Endothelial cell (in vitro differentiated cells): ENCODE measurements around the gene TRUB2. TPM values are rescaled to one million over a fixed set of nuclear protein-coding genes. Genes with fewer than 3 reads are reported as not detected.
A peak's percentile ranks its signal among the peaks of the same experiment; 100 is the strongest.

ENCODE experiments used
- DNase-seq: peaks from one replicate; pipeline ENCODE4 v3.0.0; 2021; ENCODE audit warnings: low spot score
- H3K27ac Mint-ChIP-seq: one replicate; pipeline ENCODE4 v1.8.0; 2021; ENCODE audit warnings: mixed read lengths, inconsistent platforms; ENCODE audit not compliant: unreplicated experiment
- H3K27me3 Mint-ChIP-seq: one replicate; pipeline ENCODE4 v1.8.0; 2021; ENCODE audit warnings: mild to moderate bottlenecking, moderate library complexity, mixed read lengths, inconsistent platforms; ENCODE audit not compliant: unreplicated experiment
- H3K36me3 Mint-ChIP-seq: one replicate; pipeline ENCODE4 v1.8.0; 2021; ENCODE audit warnings: mild to moderate bottlenecking, low read depth, mixed read lengths, inconsistent platforms; ENCODE audit not compliant: unreplicated experiment
- H3K4me1 Mint-ChIP-seq: one replicate; pipeline ENCODE4 v1.8.0; 2021; ENCODE audit warnings: mild to moderate bottlenecking, mixed read lengths, inconsistent platforms; ENCODE audit not compliant: unreplicated experiment
- H3K4me3 Mint-ChIP-seq: one replicate; pipeline ENCODE4 v1.8.0; 2021; ENCODE audit warnings: mild to moderate bottlenecking, mixed read lengths, inconsistent platforms; ENCODE audit not compliant: unreplicated experiment
- H3K9me3 Mint-ChIP-seq: one replicate; pipeline ENCODE4 v1.8.0; 2021; ENCODE audit warnings: mixed read lengths, inconsistent platforms; ENCODE audit not compliant: unreplicated experiment
- total RNA-seq: library from RNA; stranded (reverse); fragmentation: NEBNext Ultra II Directional; extraction: Animal tissue kit (Norgen Biotek cat#: 25700); gene quantifications from one replicate; pipeline ENCODE4 v1.2.1, GENCODE V29; 2021; ENCODE audit not compliant: unreplicated experiment
- TF ChIP-seq, protein P1 (sequence below): fragments of 200-600 bp; sonication (generic); IDR thresholded peaks from one replicate; pipeline ENCODE4 v1.5.0; 2021; ENCODE audit warnings: antibody characterized with exemption; ENCODE audit not compliant: unreplicated experiment

Gene TRUB2
- total RNA-seq, 1 donor from 2014 or later, result 25.8 TPM

DNA sequence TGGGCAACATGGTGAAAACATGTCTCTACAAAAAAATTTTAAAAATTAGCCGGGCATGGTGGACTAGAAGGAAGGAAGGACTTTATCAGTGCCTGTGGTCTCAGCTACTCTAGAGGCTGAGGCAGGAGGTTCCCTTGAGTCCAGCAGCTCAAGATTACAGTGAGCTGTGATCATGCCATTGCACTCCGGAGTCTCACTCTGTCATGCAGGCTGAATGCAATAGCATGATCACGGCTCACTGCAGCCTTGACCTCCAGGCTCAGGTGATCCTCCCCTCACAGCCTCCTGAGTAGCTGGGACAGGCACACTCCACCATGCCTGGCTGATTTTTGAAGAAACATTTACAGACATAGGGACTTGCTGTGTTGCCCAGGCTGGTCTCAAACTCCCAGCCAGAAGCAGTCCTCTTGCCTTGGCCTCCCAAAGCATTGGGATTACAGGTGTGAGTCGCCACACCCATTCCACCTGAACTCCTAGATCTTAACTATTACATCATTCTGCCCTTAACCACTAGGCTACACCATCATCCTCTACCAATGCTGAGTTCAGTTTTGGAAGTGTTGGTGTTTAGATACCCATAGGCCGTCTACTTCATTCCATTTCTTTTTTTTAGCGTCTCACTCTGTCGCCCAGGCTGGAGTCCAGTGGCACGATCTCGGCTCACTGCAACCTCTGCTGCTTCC is 46.9 kb upstream of the TRUB2 start:
- Mint-ChIP-seq H3K36me3 (peaks cover 11% of the 10 kb centered on the region), H3K4me1 (peaks cover 34% of the 10 kb centered on the region), H3K4me3 (no peak overlapping the region), H3K27me3 (peaks cover 7% of the 10 kb centered on the region), H3K9me3 (no peaks in the 10 kb centered on the region), H3K27ac (no peak overlapping the region)
- TF ChIP-seq, protein P1, sequence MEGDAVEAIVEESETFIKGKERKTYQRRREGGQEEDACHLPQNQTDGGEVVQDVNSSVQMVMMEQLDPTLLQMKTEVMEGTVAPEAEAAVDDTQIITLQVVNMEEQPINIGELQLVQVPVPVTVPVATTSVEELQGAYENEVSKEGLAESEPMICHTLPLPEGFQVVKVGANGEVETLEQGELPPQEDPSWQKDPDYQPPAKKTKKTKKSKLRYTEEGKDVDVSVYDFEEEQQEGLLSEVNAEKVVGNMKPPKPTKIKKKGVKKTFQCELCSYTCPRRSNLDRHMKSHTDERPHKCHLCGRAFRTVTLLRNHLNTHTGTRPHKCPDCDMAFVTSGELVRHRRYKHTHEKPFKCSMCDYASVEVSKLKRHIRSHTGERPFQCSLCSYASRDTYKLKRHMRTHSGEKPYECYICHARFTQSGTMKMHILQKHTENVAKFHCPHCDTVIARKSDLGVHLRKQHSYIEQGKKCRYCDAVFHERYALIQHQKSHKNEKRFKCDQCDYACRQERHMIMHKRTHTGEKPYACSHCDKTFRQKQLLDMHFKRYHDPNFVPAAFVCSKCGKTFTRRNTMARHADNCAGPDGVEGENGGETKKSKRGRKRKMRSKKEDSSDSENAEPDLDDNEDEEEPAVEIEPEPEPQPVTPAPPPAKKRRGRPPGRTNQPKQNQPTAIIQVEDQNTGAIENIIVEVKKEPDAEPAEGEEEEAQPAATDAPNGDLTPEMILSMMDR, result no peak
- DNase-seq, result no peak

DNA sequence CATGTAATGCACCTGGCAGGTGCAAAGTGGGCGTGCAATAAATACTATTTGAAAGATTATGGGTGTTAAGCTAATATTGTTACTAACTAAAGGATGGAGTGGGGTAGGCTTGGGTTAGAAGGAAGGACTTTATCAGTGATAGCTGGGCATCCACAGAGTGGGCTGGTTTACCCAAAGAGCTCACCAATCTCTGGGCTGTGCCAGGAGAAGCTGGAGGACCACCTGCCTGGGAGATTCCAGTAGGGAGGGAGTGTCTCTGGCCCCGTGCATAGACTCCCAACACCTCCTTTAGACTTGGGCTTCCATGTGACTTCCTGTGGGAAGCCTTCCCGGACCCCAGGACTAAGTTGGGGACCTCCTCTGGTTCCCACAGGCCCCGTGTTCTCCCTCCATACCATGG is 43.3 kb upstream of the TRUB2 start:
- peak overlapping the region; percentile 72 for H3K27ac Mint-ChIP-seq
- H3K4me1 Mint-ChIP-seq, result peaks cover 8% of the 10 kb centered on the region
- DNase-seq, result no peak
- H3K4me3 Mint-ChIP-seq, result no peak overlapping the region
- TF ChIP-seq, protein P1, result no peak
- peaks cover 4% of the 10 kb centered on the region for H3K36me3 Mint-ChIP-seq
- peaks cover 11% of the 10 kb centered on the region for H3K27me3 Mint-ChIP-seq
- H3K9me3 Mint-ChIP-seq, result no peaks in the 10 kb centered on the region

DNA sequence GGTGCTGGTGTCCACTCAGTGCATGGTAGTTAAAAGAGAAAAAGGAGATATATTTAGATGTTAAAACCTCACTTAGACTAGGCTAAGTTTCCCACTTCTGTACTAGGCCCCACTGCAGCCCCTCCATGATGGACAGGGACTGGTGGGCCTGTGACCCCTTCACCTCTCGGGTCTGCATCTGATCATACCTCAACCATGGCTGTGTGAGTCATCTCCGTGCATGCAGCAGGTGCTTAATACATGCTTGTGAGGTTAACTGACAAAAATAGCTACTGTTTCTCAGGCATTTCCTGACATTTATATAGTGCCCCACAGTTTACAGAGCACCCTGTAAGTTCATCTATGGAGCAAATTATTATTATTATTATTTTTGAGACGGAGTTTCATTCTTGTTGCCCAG is 40.5 kb upstream of the TRUB2 start:
- Mint-ChIP-seq H3K4me3 (no peak overlapping the region), H3K4me1 (peaks cover 2% of the 10 kb centered on the region), H3K27me3 (peaks cover 8% of the 10 kb centered on the region), H3K27ac (no peak overlapping the region), H3K9me3 (no peaks in the 10 kb centered on the region), H3K36me3 (peaks cover 4% of the 10 kb centered on the region)
- TF ChIP-seq, protein P1, result no peak
- DNase-seq, result no peak

DNA sequence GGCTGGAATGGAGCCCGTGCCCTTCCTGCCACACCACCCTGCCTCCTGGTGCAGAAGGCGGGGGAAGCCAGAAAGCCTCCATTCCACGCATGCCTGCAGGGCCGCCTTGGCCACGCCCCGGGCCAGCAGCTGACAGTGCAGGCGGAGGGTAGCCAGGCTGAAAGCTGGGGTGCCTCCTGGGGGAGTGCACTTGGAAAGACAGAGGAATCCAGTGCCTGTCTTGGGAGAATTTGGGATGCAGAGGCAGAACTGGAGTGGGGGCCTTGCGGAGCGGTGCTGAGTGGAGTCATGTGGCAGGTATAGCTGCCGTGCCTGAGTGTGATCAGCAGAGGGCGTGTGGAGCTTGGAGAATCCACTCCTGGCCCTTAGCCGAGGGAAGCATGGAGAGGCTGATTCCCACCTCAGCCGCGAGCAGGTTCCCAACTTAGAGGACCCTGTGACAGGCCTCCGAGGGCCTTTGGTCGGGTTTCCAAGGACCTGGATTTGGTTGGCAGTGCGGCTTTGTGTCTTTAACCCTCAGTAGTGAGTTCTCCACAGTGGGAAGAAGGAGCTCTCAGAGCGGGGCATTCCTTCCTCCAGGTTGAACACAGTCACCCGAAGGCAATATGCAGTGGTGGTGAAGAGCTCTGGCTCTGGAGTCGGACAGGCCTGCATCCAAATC is 39.9 kb upstream of the TRUB2 start:
- Mint-ChIP-seq H3K27me3 (peaks cover 8% of the 10 kb centered on the region), H3K4me1 (peaks cover 2% of the 10 kb centered on the region), H3K27ac (no peak overlapping the region), H3K9me3 (no peaks in the 10 kb centered on the region), H3K36me3 (peaks cover 4% of the 10 kb centered on the region), H3K4me3 (no peak overlapping the region)
- peak; percentile 81 for DNase-seq
- TF ChIP-seq, protein P1, result peak; percentile 76
